Aorta (tissue), 5 donors: ENCODE measurements around the gene STARD9. TPM values are rescaled to one million over a fixed set of nuclear protein-coding genes. Genes with fewer than 3 reads are reported as not detected.
"Not testable (repeated sequence)": the region's sequence is repeated elsewhere in the genome, so short reads cannot be mapped to it uniquely, and the experiment has no call there.

Experiments used
- ATAC-seq: fragments of 200-7000 bp; cut with Tn5 transposase; one replicate; pipeline ENCODE4 v1.9.1; 2022; ENCODE audit warnings: moderate library complexity; ENCODE audit not compliant: low FRiP score
- DNase-seq, 2 donors: peaks; one replicate each; pipeline ENCODE4 v3.0.0-alpha.2; 2020
- H3K27ac ChIP-seq, 2 donors: one replicate each; pipeline ENCODE4 v1.5.1; 2013; ENCODE audit warnings: low read length in 2 of 2, mild to moderate bottlenecking in 2 of 2, moderate library complexity in 2 of 2, control low read depth in 1 of 2, inconsistent platforms in 1 of 2, low read depth in 1 of 2
- H3K27me3 ChIP-seq, 2 donors: one replicate each; pipeline ENCODE4 v1.6.1; 2013; ENCODE audit warnings: control low read depth in 1 of 2, low read length in 1 of 2, mild to moderate bottlenecking in 1 of 2, moderate library complexity in 1 of 2; ENCODE audit not compliant: insufficient read depth in 2 of 2, control insufficient read depth in 1 of 2
- H3K36me3 ChIP-seq, 2 donors: one replicate each; pipeline ENCODE4 v1.6.1; 2013; ENCODE audit warnings: control low read depth in 1 of 2, low read length in 1 of 2, mild to moderate bottlenecking in 1 of 2; ENCODE audit not compliant: insufficient read depth in 2 of 2, control insufficient read depth in 1 of 2
- H3K4me1 ChIP-seq, 2 donors: one replicate each; pipeline ENCODE4 v1.6.1; 2013; ENCODE audit warnings: low read length in 2 of 2, control low read depth in 1 of 2, mild to moderate bottlenecking in 1 of 2, moderate library complexity in 1 of 2; ENCODE audit not compliant: insufficient read depth in 2 of 2, control insufficient read depth in 1 of 2
- H3K4me3 ChIP-seq, 2 donors: one replicate each; pipeline ENCODE4 v1.5.1; 2013; ENCODE audit warnings: low read length in 2 of 2, control low read depth in 1 of 2, mild to moderate bottlenecking in 1 of 2
- H3K9me3 ChIP-seq: one replicate; pipeline ENCODE4 v1.6.1; 2013; ENCODE audit warnings: mild to moderate bottlenecking, low read length; ENCODE audit not compliant: control insufficient read depth
- WGBS, 2 donors: extraction: QIAGEN DNeasy Blood & Tissue Kit; methylation state at CpG; one replicate each; pipeline ENCODE4 v1.1.7; 2013; 5-methylcytosine and 5-hydroxymethylcytosine counted together
- intact Hi-C, 2 donors: fragments of 100-400 bp; cut with DNase I; formaldehyde crosslinking; loops; one replicate each; pipeline versions ENCODE4 v1.14.2 to v1.15.0; 2022
- polyA plus RNA-seq, 2 donors: library from polyadenylated mRNA; stranded (reverse); fragments of 200-250 nt; gene quantifications; one replicate each; pipeline ENCODE4 v1.2.3, GENCODE V29; 2013
- total RNA-seq, 2 donors: library from RNA; stranded (reverse); fragmentation: NEBNext Ultra II Directional; extraction: Animal tissue kit (Norgen Biotek cat#: 25700); gene quantifications; one replicate each; pipeline ENCODE4 v1.2.1, GENCODE V29; 2021
- donor health status: healthy with polysubstance abuse.
- donor health status: Bipolar disorder and iron deficiency.
- donor health status: DM: no; HTN: no; CAD: no.
- donor health status: DM: no; HTN: no; CAD: no.
- donor health status: DM: yes; HTN: yes; CAD: no.

Gene STARD9
- total and polyA plus RNA-seq, 4 donors, result 3.3 to 65.8 (median 26.5) TPM

DNA sequence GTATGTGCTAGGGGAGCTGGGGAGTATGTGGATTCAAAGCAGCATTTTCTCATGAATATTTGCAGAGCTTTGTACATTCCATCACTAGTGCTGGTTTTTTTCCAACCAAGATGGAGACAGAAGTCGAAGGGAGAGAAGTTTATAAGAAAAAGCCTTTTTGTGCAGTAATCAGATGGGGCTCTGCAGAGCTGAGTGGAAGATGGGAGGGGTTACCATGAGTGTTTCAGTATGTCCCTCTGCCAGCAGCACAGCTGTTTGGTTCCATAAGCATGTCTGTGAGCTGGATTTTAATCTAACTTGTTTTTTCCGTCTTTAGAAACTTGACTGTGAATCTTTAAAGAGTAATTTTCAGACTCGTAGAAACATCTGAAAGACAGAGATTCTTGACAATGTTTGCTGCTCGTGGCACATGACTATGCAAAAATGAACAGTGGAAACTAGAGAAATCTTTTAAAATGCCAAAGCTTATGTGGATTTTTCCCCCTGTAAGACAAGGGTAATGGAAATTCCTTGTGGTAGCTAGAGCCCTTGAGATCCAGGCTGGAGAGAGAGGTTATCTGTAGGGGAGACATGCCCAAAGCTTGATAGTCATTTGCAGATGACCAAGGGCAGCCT is 20.3 kb downstream of the STARD9 start:
- DNase-seq (no peak), ATAC-seq (no peak)
- WGBS, 2 donors, result 9 to 11% methylated on average over 4 of the region's 4 CpGs
- Histone ChIP-seq H3K4me1 (peaks cover 5 to 17% of the 10 kb centered on the region in 2 donors), H3K9me3 (no peaks in the 10 kb centered on the region), H3K27me3 (no peaks in the 10 kb centered on the region), H3K4me3 (no peak overlapping the region), H3K27ac (no peak overlapping the region), H3K36me3 (no peaks in the 10 kb centered on the region)
- intact Hi-C loops, result no loop called here

DNA sequence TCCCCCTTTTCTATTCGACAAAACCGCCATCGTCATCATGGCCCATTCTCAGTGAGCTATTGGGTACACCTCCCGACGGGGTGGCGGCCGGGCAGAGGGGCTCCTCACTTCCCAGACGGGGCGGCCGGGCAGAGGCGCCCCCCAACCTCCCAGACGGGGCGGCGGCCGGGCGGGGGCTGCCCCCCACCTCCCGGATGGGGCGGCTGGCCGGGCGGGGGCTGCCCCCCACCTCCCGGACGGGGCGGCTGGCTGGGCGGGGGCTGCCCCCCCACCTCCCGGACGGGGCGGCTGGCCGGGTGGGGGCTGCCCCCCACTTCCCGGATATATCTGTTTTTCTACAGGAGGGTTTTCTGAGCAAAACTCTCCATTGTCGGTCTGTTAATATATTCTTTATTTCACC is 25.9 kb downstream of the STARD9 start:
- 93 to 94% methylated on average over 23 to 30 of the region's 30 CpGs for WGBS, 2 donors
- H3K27ac ChIP-seq, ATAC-seq, H3K36me3 ChIP-seq, DNase-seq, H3K9me3 ChIP-seq, H3K4me3 ChIP-seq, H3K27me3 ChIP-seq, intact Hi-C loops: not testable (repeated sequence)
- H3K4me1 ChIP-seq, result peaks cover 10 to 13% of the 10 kb centered on the region in 2 donors

DNA sequence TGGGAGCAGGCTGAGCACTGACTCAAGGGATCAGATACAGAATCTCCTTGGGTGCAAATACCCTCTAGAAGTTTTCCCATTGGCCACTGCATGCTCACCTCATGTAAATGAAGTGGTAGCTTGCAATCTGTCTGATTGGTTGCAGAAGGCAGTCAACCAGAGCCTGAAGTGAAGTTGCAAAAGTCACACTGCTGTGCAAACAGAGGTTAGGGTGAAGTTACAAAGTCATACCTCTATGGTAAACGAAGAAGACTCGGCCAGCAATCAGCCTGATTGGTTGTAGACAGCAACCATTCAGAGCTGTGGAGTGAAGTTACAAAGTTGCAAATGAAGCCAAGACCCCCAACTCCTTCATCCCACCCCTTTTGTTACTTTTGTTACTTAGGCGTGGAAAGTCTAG is 27.1 kb downstream of the STARD9 start:
- 90% methylated on average over 3 of the region's 3 CpGs for WGBS, 2 donors
- ATAC-seq (no peak), DNase-seq (no peak)
- H3K27ac ChIP-seq, result no peak overlapping the region
- peaks cover 10 to 11% of the 10 kb centered on the region in 2 donors for H3K4me1 ChIP-seq
- H3K9me3 ChIP-seq, result no peaks in the 10 kb centered on the region
- no peaks in the 10 kb centered on the region for H3K36me3 ChIP-seq
- H3K4me3 ChIP-seq, result no peak overlapping the region
- intact Hi-C loops, result no loop called here
- H3K27me3 ChIP-seq, result peaks cover 0 to 1% of the 10 kb centered on the region in 2 donors

- DNase-seq, result no peak
- intact Hi-C loops, result no loop called here
- H3K4me3 ChIP-seq, result no peak overlapping the region
- no peaks in the 10 kb centered on the region for H3K9me3 ChIP-seq
- WGBS, 2 donors, result 80 to 82% methylated on average over 2 of the region's 2 CpGs
- no peaks in the 10 kb centered on the region for H3K36me3 ChIP-seq
- no peak overlapping the region for H3K27ac ChIP-seq
- peaks cover 0 to 1% of the 10 kb centered on the region in 2 donors for H3K27me3 ChIP-seq
- ATAC-seq, result no peak
- peaks cover 10 to 11% of the 10 kb centered on the region in 2 donors for H3K4me1 ChIP-seq
Observed at GRCh38 chr15:42603978-42604377, 28.6 kb downstream of the STARD9 start.

DNA sequence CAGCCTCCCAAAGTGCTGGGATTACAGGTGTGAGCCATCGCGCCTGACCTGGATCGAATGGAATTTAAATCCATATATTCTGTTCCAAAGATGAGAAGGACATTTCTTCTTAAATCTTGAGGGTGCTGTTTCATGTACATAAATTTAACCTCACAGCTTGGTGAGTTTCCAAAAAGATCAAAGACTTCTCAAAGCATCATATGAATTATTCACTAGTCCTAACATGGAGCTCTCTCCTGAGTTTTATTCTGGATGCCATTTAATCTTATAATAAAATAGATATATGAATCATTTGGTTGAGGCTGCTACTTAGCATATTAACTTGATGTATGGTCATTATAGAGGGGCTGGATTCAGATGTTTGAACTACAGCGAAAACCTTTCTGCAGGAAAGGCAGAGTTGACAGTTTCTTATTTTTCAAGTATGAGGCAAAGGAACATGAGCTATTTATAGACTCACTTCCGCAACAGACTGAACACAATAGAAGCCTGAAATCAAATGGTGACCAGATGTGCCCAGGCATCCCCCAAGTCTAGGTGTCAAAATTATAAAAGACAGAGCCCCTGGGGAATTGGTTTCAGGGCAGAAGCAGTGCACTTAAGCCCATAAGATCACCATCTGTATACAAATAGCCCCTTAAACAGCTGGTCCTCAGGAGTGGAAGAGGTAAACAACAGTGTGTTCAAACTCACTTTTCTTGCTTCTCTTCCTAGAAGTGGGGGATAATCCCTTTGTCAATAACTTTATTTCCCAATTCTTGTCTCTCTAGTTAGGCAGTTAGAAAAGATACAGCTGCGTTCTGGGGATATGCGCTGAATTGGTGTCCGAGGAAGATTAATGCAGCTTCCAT is 29.7 kb downstream of the STARD9 start:
- DNase-seq, result no peak
- Histone ChIP-seq H3K27ac (peak overlapping the region; percentile 28 to 53), H3K36me3 (no peaks in the 10 kb centered on the region), H3K4me3 (no peak overlapping the region), H3K4me1 (peaks cover 6 to 7% of the 10 kb centered on the region in 2 donors), H3K9me3 (no peaks in the 10 kb centered on the region), H3K27me3 (peaks cover 0 to 1% of the 10 kb centered on the region in 2 donors)
- 66 to 69% methylated on average over 8 of the region's 8 CpGs for WGBS, 2 donors
- intact Hi-C loops, result no loop called here
- ATAC-seq, result no peak

DNA sequence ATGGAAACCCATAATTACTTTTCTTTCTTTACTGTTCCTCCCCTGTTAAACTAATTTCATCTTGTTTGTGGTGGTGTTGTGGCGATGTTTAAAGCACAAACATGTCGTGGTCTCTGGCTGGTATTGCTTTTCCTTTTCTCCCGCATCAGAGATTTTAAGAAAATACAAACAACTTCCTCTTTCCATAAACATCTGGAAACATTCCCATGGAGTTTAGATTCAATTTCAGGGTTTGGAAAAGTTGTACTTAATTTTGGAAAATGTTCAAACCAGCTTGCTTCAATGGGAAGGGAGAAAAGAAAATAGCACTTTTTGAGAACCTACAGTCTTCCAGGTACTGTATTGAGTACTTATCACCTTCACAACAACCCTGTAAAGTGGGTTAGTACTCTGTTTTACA is 30.4 kb downstream of the STARD9 start:
- Histone ChIP-seq H3K9me3 (no peaks in the 10 kb centered on the region), H3K4me1 (peaks cover 5 to 6% of the 10 kb centered on the region in 2 donors), H3K4me3 (no peak overlapping the region), H3K27ac (no peak overlapping the region), H3K27me3 (peaks cover 0 to 1% of the 10 kb centered on the region in 2 donors), H3K36me3 (no peaks in the 10 kb centered on the region)
- intact Hi-C loops, result no loop called here
- WGBS, 2 donors, result 85 to 92% methylated on average over 3 of the region's 3 CpGs
- ATAC-seq (no peak), DNase-seq (no peak)

DNA sequence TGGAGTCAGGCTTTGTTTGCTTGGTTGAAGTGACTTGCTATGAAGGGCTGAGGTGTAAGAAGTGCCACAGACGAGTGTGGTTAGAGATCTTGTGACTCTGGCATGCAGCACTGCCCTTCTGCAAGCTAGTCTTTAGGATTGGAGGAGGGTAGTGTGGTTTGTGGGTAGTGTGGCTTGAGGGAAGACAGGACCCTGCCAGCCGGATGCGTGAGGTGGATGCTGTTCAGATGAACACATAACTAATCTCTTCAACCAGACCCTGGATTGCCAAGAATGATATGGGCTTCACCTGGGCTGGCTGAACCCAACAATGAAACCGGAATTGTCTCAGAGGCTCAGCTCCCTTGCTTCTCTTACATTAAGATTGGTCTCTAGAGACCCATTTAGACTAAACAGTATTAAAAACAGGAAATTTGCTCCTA is 32.7 kb downstream of the STARD9 start:
- intact Hi-C loops, result no loop called here
- Histone ChIP-seq H3K4me1 (peaks cover 5 to 6% of the 10 kb centered on the region in 2 donors), H3K4me3 (no peak overlapping the region), H3K36me3 (no peaks in the 10 kb centered on the region), H3K9me3 (no peaks in the 10 kb centered on the region), H3K27me3 (peaks cover 0 to 1% of the 10 kb centered on the region in 2 donors), H3K27ac (no peak overlapping the region)
- 51 to 56% methylated on average over 4 of the region's 4 CpGs for WGBS, 2 donors
- DNase-seq, result no peak
- ATAC-seq, result no peak

- DNase-seq (no peak), ATAC-seq (no peak)
- H3K4me3 ChIP-seq, result no peak overlapping the region
- 65 to 73% methylated on average over 7 of the region's 7 CpGs for WGBS, 2 donors
- peaks cover 0 to 1% of the 10 kb centered on the region in 2 donors for H3K27me3 ChIP-seq
- no peak overlapping the region for H3K27ac ChIP-seq
- H3K9me3 ChIP-seq, result no peaks in the 10 kb centered on the region
- peaks cover 5 to 6% of the 10 kb centered on the region in 2 donors for H3K4me1 ChIP-seq
- H3K36me3 ChIP-seq, result no peaks in the 10 kb centered on the region
- intact Hi-C loops, result no loop called here
Observed at GRCh38 chr15:42608752-42609488, 33.5 kb downstream of the STARD9 start.
